Hepatocyte (in vitro differentiated cells): ENCODE data around the gene KLK15. TPM values are rescaled to one million over a fixed set of nuclear protein-coding genes. Genes with fewer than 3 reads are reported as not detected.

Source experiments
- DNase-seq: peaks from one replicate; pipeline ENCODE4 v3.0.0-alpha.2; 2016; ENCODE audit warnings: low spot score
- H2AFZ ChIP-seq: fragments of 200-600 bp; sonication (generic); 2 replicates; pipeline ENCODE4 v1.6.0; 2016; ENCODE audit warnings: antibody characterized with exemption, mild to moderate bottlenecking
- H3K27ac ChIP-seq: fragments of 200-600 bp; sonication (generic); 2 replicates; pipeline ENCODE4 v1.5.1; 2016; ENCODE audit warnings: mild to moderate bottlenecking
- H3K27me3 ChIP-seq: fragments of 200-600 bp; sonication (generic); 2 replicates; pipeline ENCODE4 v1.6.1; 2016
- H3K36me3 ChIP-seq: fragments of 200-600 bp; sonication (generic); replicated peaks from 2 replicates; pipeline ENCODE4 v1.5.1; 2016; ENCODE audit warnings: low read depth; ENCODE audit not compliant: insufficient read depth
- H3K4me1 ChIP-seq: fragments of 200-600 bp; sonication (generic); 2 replicates; pipeline ENCODE4 v1.5.1; 2016; ENCODE audit warnings: mild to moderate bottlenecking, moderate library complexity; ENCODE audit not compliant: insufficient read depth
- H3K4me2 ChIP-seq: fragments of 200-600 bp; sonication (generic); 2 replicates; pipeline ENCODE4 v1.6.0; 2016
- H3K4me3 ChIP-seq: fragments of 200-600 bp; sonication (generic); 2 replicates; pipeline ENCODE4 v1.5.1; 2016; ENCODE audit warnings: mild to moderate bottlenecking
- H3K79me2 ChIP-seq: fragments of 200-600 bp; sonication (generic); 2 replicates; pipeline ENCODE4 v1.6.0; 2017; ENCODE audit warnings: mild to moderate bottlenecking
- H3K9me2 ChIP-seq: fragments of 200-600 bp; sonication (generic); replicated peaks from 2 replicates; pipeline ENCODE4 v1.6.0; 2017; ENCODE audit warnings: mild to moderate bottlenecking; ENCODE audit not compliant: insufficient read depth
- H3K9me3 ChIP-seq: fragments of 200-600 bp; sonication (generic); 2 replicates; pipeline ENCODE4 v1.5.1; 2016; ENCODE audit warnings: low read depth, mild to moderate bottlenecking
- H4K20me1 ChIP-seq: fragments of 200-600 bp; sonication (generic); 2 replicates; pipeline ENCODE4 v1.6.0; 2016; ENCODE audit warnings: mild to moderate bottlenecking; ENCODE audit not compliant: insufficient read depth, poor library complexity, severe bottlenecking
- CTCF ChIP-seq: fragments of 200-600 bp; sonication (generic); IDR thresholded peaks from 2 replicates; pipeline ENCODE4 v1.5.1; 2016; ENCODE audit warnings: antibody characterized with exemption, mild to moderate bottlenecking; ENCODE audit not compliant: poor library complexity
- EZH2 ChIP-seq: fragments of 200-600 bp; sonication (generic); IDR thresholded peaks from 2 replicates; pipeline ENCODE4 v1.6.1; 2016; ENCODE audit warnings: antibody characterized with exemption, mild to moderate bottlenecking, borderline replicate concordance
- EZH2phosphoT487 ChIP-seq: fragments of 200-600 bp; sonication (generic); IDR thresholded peaks from one replicate; pipeline ENCODE4 v1.6.1; 2018; ENCODE audit warnings: antibody characterized with exemption, mild to moderate bottlenecking, low read depth, moderate library complexity; ENCODE audit not compliant: unreplicated experiment, severe bottlenecking
- WGBS: methylation state at CpG from one replicate; pipeline ENCODE4 v1.1.6; 2016; ENCODE audit warnings: low lambda C conversion rate; ENCODE audit errors: missing lambda C conversion rate; 5-methylcytosine and 5-hydroxymethylcytosine counted together
- polyA plus RNA-seq: library from polyadenylated mRNA; unstranded; fragments of >200 nt; fragmentation: Nextera tagmentation; extraction: Ambion mirVana; gene quantifications from 2 replicates; pipeline ENCODE4 v1.2.1, GENCODE V29; 2016
- total RNA-seq: library from RNA; depleted of rRNA; stranded (reverse); fragments of >200 nt; gene quantifications from 2 replicates; pipeline ENCODE4 v1.2.3, GENCODE V29; 2014

KLK15 gene
- total and polyA plus RNA-seq, 2 experiments from 2014 or later = not detected

GRCh38 chr19:50878851-50879250 lies 45.5 kb upstream of the KLK15 start:
- TF ChIP-seq EZH2 = no peak
- no peak for TF ChIP-seq CTCF
- no peak for TF ChIP-seq EZH2phosphoT487
- no peaks in the 10 kb centered on the region for H3K4me1 ChIP-seq
- no peaks in the 10 kb centered on the region for H3K9me3 ChIP-seq
- H4K20me1 ChIP-seq = no peaks in the 10 kb centered on the region
- DNase-seq = no peak
- no peaks in the 10 kb centered on the region for H3K36me3 ChIP-seq
- peaks cover 34% of the 10 kb centered on the region for H3K27me3 ChIP-seq
- H3K4me3 ChIP-seq = no peak overlapping the region
- H3K27ac ChIP-seq = no peak overlapping the region
- H2AFZ ChIP-seq = no peak overlapping the region
- H3K79me2 ChIP-seq = no peaks in the 10 kb centered on the region
- H3K9me2 ChIP-seq = no peaks in the 10 kb centered on the region
- WGBS = 74% methylated on average over 5 of the region's 5 CpGs
- no peak overlapping the region for H3K4me2 ChIP-seq

- Histone ChIP-seq H3K27me3 (peaks cover 29% of the 10 kb centered on the region), H3K9me3 (no peaks in the 10 kb centered on the region), H3K4me1 (no peaks in the 10 kb centered on the region), H3K4me2 (no peak overlapping the region), H4K20me1 (no peaks in the 10 kb centered on the region), H3K79me2 (no peaks in the 10 kb centered on the region), H2AFZ (no peak overlapping the region), H3K36me3 (no peaks in the 10 kb centered on the region), H3K9me2 (no peaks in the 10 kb centered on the region), H3K4me3 (no peak overlapping the region), H3K27ac (no peak overlapping the region)
- TF ChIP-seq EZH2phosphoT487 (no peak), EZH2 (no peak), CTCF (no peak)
- WGBS = 57% methylated on average over 4 of the region's 8 CpGs
- no peak for DNase-seq
These were observed 44.0 kb upstream of the KLK15 start for GRCh38 chr19:50877338-50877737.

- Histone ChIP-seq H3K9me3 (no peaks in the 10 kb centered on the region), H3K27ac (no peak overlapping the region), H3K4me1 (no peaks in the 10 kb centered on the region), H3K4me2 (no peak overlapping the region), H3K4me3 (no peak overlapping the region), H3K9me2 (no peaks in the 10 kb centered on the region), H4K20me1 (no peaks in the 10 kb centered on the region), H3K36me3 (no peaks in the 10 kb centered on the region), H2AFZ (no peak overlapping the region), H3K27me3 (peaks cover 25% of the 10 kb centered on the region), H3K79me2 (no peaks in the 10 kb centered on the region)
- 80% methylated on average over 7 of the region's 7 CpGs for WGBS
- TF ChIP-seq EZH2 = no peak
- TF ChIP-seq CTCF = no peak
- no peak for TF ChIP-seq EZH2phosphoT487
- DNase-seq = no peak
These were observed 43.1 kb upstream of the KLK15 start for GRCh38 chr19:50876456-50876855.

- DNase-seq = no peak
- Histone ChIP-seq H3K4me3 (no peak overlapping the region), H3K27ac (no peak overlapping the region), H3K79me2 (no peaks in the 10 kb centered on the region), H3K4me2 (no peak overlapping the region), H2AFZ (no peak overlapping the region), H3K27me3 (peaks cover 30% of the 10 kb centered on the region), H3K9me3 (no peaks in the 10 kb centered on the region), H3K4me1 (no peaks in the 10 kb centered on the region), H4K20me1 (no peaks in the 10 kb centered on the region), H3K9me2 (no peaks in the 10 kb centered on the region), H3K36me3 (no peaks in the 10 kb centered on the region)
- no peak for TF ChIP-seq EZH2phosphoT487
- TF ChIP-seq CTCF = no peak
- TF ChIP-seq EZH2 = no peak
- WGBS = 77% methylated on average over 7 of the region's 9 CpGs
These were observed 42.5 kb upstream of the KLK15 start for GRCh38 chr19:50875795-50876422.
